Caco-2 (cell line): ENCODE results near the gene OMA1. TPM values are rescaled to one million over a fixed set of nuclear protein-coding genes. Genes with fewer than 3 reads are reported as not detected.

ENCODE experiments used
- BruUV-seq: library from RNA; stranded (reverse); fragments of 400-500 nt; replicated peaks from 2 replicates; lab custom pipeline; 2021; lab: Mats Ljungman, UMichigan
- CTCF ChIA-PET: fragments of 300-600 bp; sonication (Branson Sonifier 250); formaldehyde crosslinking; loops from one replicate; lab custom pipeline; 2022; ENCODE audit warnings: antibody characterized with exemption; lab: Charles Lee
- POLR2A ChIA-PET: fragments of 300-600 bp; sonication (Branson Sonifier 250); formaldehyde crosslinking; loops from one replicate; lab custom pipeline; 2022; ENCODE audit warnings: antibody characterized with exemption; lab: Charles Lee
- DNase-seq, 2 experiments: peaks; one replicate each; pipeline versions ENCODE4 v3.0.0 to v3.0.0-alpha.2; 2020 to 2022
- H3K27me3 ChIP-seq: replicated peaks from 2 replicates; pipeline ENCODE4 v1.6.0; 2011; ENCODE audit warnings: low read length; ENCODE audit not compliant: control insufficient read depth, insufficient read depth
- H3K36me3 ChIP-seq: 2 replicates; pipeline ENCODE4 v1.5.1; 2011; ENCODE audit warnings: low read length; ENCODE audit not compliant: control insufficient read depth, insufficient read depth
- H3K4me1 ChIP-seq: fragments of 250-450 bp; sonication (Bioruptor Pico); 2 replicates; pipeline ENCODE4 v1.5.1; 2020; ENCODE audit warnings: mild to moderate bottlenecking
- H3K4me3 ChIP-seq: 2 replicates; pipeline ENCODE4 v1.5.1; 2011; ENCODE audit warnings: low read depth, mild to moderate bottlenecking, control low read depth, low read length
- H3K9me3 ChIP-seq: fragments of 250-450 bp; sonication (Bioruptor Pico); 2 replicates; pipeline ENCODE4 v1.5.1; 2020; ENCODE audit warnings: mild to moderate bottlenecking, moderate library complexity
- H3K27ac Mint-ChIP-seq: one replicate; pipeline ENCODE4 v1.8.0; 2022; ENCODE audit warnings: mixed read lengths; ENCODE audit not compliant: unreplicated experiment
- H3K27me3 Mint-ChIP-seq: one replicate; pipeline ENCODE4 v1.8.0; 2022; ENCODE audit warnings: mixed read lengths; ENCODE audit not compliant: insufficient read depth, unreplicated experiment
- H3K36me3 Mint-ChIP-seq: one replicate; pipeline ENCODE4 v1.8.0; 2022; ENCODE audit warnings: mild to moderate bottlenecking, mixed read lengths; ENCODE audit not compliant: insufficient read depth, unreplicated experiment
- H3K4me1 Mint-ChIP-seq: one replicate; pipeline ENCODE4 v1.8.0; 2022; ENCODE audit warnings: low read depth, mixed read lengths; ENCODE audit not compliant: unreplicated experiment
- H3K4me3 Mint-ChIP-seq: one replicate; pipeline ENCODE4 v1.8.0; 2022; ENCODE audit warnings: mild to moderate bottlenecking, moderate library complexity, mixed read lengths; ENCODE audit not compliant: unreplicated experiment
- H3K9me3 Mint-ChIP-seq: one replicate; pipeline ENCODE4 v1.8.0; 2022; ENCODE audit warnings: mixed read lengths; ENCODE audit not compliant: unreplicated experiment
- intact Hi-C: fragments of 100-400 bp; cut with micrococcal nuclease; formaldehyde crosslinking; loops from one replicate; pipeline ENCODE4 v1.10.0; 2022; ENCODE audit not compliant: unreplicated experiment
- total RNA-seq: library from RNA; stranded (reverse); gene quantifications from 2 replicates; pipeline ENCODE4 v1.2.3, GENCODE V29; 2022
- TF ChIP-seq, protein P1 (sequence below), 2 experiments: fragments of 200-600 bp in 1 of 2; IDR thresholded peaks; 1 replicate in 1 of 2; 2 replicates in 1 of 2; pipeline versions ENCODE4 v1.5.1 to v1.8.0; 2011 to 2022; ENCODE audit warnings: antibody characterized with exemption in 1 of 2, control low read depth in 1 of 2, inconsistent platforms in 1 of 2, low read depth in 1 of 2, low read length in 1 of 2, mild to moderate bottlenecking in 1 of 2, moderate library complexity in 1 of 2; ENCODE audit not compliant: insufficient read depth in 1 of 2, severe bottlenecking in 1 of 2, unreplicated experiment in 1 of 2

OMA1 gene
- total RNA-seq, 1 experiment from 2014 or later: 6.9 TPM

GRCh38 chr1:58573138-58573537 lies 26.6 kb upstream of the OMA1 start:
- H3K36me3 ChIP-seq: no peaks in the 10 kb centered on the region
- peaks cover 6% of the 10 kb centered on the region; the same call in 1 of the 2 replicates for H3K4me1 ChIP-seq
- Mint-ChIP-seq H3K27ac (no peak overlapping the region), H3K27me3 (no peaks in the 10 kb centered on the region), H3K4me3 (no peak overlapping the region), H3K36me3 (peaks cover 27% of the 10 kb centered on the region), H3K9me3 (no peaks in the 10 kb centered on the region), H3K4me1 (peaks cover 7% of the 10 kb centered on the region)
- intact Hi-C loops: no loop called here
- POLR2A ChIA-PET: no interaction called here
- no peak for DNase-seq
- CTCF ChIA-PET: no interaction called here
- no TSS peak for BruUV-seq
- TF ChIP-seq, protein P1, sequence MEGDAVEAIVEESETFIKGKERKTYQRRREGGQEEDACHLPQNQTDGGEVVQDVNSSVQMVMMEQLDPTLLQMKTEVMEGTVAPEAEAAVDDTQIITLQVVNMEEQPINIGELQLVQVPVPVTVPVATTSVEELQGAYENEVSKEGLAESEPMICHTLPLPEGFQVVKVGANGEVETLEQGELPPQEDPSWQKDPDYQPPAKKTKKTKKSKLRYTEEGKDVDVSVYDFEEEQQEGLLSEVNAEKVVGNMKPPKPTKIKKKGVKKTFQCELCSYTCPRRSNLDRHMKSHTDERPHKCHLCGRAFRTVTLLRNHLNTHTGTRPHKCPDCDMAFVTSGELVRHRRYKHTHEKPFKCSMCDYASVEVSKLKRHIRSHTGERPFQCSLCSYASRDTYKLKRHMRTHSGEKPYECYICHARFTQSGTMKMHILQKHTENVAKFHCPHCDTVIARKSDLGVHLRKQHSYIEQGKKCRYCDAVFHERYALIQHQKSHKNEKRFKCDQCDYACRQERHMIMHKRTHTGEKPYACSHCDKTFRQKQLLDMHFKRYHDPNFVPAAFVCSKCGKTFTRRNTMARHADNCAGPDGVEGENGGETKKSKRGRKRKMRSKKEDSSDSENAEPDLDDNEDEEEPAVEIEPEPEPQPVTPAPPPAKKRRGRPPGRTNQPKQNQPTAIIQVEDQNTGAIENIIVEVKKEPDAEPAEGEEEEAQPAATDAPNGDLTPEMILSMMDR (IDR thresholded peaks at IDR 0.05; ENCODE audit: insufficient read depth in 1 of 2, low read depth in 1 of 2, low read length in 1 of 2, severe bottlenecking in 1 of 2, unreplicated experiment in 1 of 2): no peak
- no peak overlapping the region for H3K4me3 ChIP-seq
- H3K27me3 ChIP-seq: no peaks in the 10 kb centered on the region
- no peaks in the 10 kb centered on the region for H3K9me3 ChIP-seq

DNA sequence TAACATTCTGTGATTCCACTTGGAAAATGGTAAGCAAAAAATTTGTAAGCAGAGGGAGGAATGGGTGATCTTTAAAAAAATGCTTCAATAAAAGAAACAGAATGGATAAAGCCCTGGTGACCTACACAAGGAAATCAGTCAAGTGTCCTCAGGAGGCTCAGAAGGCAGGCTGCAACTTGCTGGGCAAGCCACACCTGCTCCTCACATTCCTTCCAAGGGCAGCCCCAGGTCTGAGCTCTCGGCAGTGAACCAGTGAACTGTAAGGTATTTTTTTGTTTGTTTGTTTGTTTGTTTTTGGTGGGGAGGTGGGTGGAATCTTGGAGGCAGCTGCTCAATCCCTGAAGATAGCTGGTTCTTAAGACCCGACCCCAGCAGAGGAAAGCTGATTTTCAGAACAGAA lies 26.2 kb upstream of the OMA1 start:
- peaks cover 25% of the 10 kb centered on the region for H3K36me3 Mint-ChIP-seq

GRCh38 chr1:58571616-58572015 lies 25.1 kb upstream of the OMA1 start:
- Histone ChIP-seq H3K36me3 (no peaks in the 10 kb centered on the region), H3K4me1 (no peaks in the 10 kb centered on the region), H3K4me3 (no peak overlapping the region), H3K27me3 (no peaks in the 10 kb centered on the region), H3K9me3 (no peaks in the 10 kb centered on the region)
- TF ChIP-seq, protein P1 (IDR thresholded peaks at IDR 0.05; ENCODE audit: insufficient read depth in 1 of 2, low read depth in 1 of 2, low read length in 1 of 2, severe bottlenecking in 1 of 2, unreplicated experiment in 1 of 2): no peak
- ChIA-PET POLR2A (no interaction called here), CTCF (no interaction called here)
- BruUV-seq: no TSS peak
- DNase-seq: no peak
- Mint-ChIP-seq H3K27ac (no peak overlapping the region), H3K36me3 (peaks cover 16% of the 10 kb centered on the region), H3K9me3 (no peaks in the 10 kb centered on the region), H3K4me1 (peaks cover 7% of the 10 kb centered on the region), H3K27me3 (no peaks in the 10 kb centered on the region), H3K4me3 (no peak overlapping the region)
- intact Hi-C loops: no loop called here

More for the DNA sequence above, 26.2 kb upstream of the OMA1 start:
- Histone ChIP-seq H3K4me3 (no peak overlapping the region), H3K27me3 (no peaks in the 10 kb centered on the region), H3K4me1 (peaks cover 1% of the 10 kb centered on the region; the same call in 1 of the 2 replicates), H3K36me3 (no peaks in the 10 kb centered on the region), H3K9me3 (no peaks in the 10 kb centered on the region)
- Mint-ChIP-seq H3K4me1 (peaks cover 7% of the 10 kb centered on the region), H3K27ac (no peak overlapping the region), H3K9me3 (no peaks in the 10 kb centered on the region), H3K4me3 (no peak overlapping the region), H3K27me3 (no peaks in the 10 kb centered on the region)
- intact Hi-C loops: no loop called here
- ChIA-PET POLR2A (no interaction called here), CTCF (no interaction called here)
- TF ChIP-seq, protein P1 (IDR thresholded peaks at IDR 0.05; ENCODE audit: insufficient read depth in 1 of 2, low read depth in 1 of 2, low read length in 1 of 2, severe bottlenecking in 1 of 2, unreplicated experiment in 1 of 2): no peak
- no peak for DNase-seq
- no TSS peak for BruUV-seq
